Adrenal gland (tissue), 12 donors: ENCODE measurements around the gene CPXM2. TPM values are rescaled to one million over a fixed set of nuclear protein-coding genes. Genes with fewer than 3 reads are reported as not detected.

Experiments used
- DNase-seq, 7 donors: peaks; one replicate each; pipeline ENCODE4 v3.0.0-alpha.2; 2019 to 2020
- H3K27ac ChIP-seq, 5 donors: fragments of 200-600 bp; sonication (generic) in 4 of 5; 1 replicate in 3 of 5; 2 replicates in 2 of 5; pipeline versions ENCODE4 v1.5.1 to v1.8.0; 2016 to 2020; ENCODE audit warnings: mild to moderate bottlenecking in 1 of 5
- H3K27me3 ChIP-seq: fragments of 200-600 bp; 2 replicates; pipeline ENCODE4 v1.8.0; 2021
- H3K36me3 ChIP-seq, 2 donors: fragments of 200-600 bp; replicated peaks in 1 of 2; 1 replicate in 1 of 2; 2 replicates in 1 of 2; pipeline versions ENCODE4 v1.5.1 to v1.8.0; 2018 to 2022
- H3K4me1 ChIP-seq, 2 donors: fragments of 200-600 bp; replicated peaks in 1 of 2; 1 replicate in 1 of 2; 2 replicates in 1 of 2; pipeline versions ENCODE4 v1.5.1 to v1.8.0; 2018 to 2021
- H3K4me3 ChIP-seq, 4 donors: fragments of 200-600 bp; sonication (generic) in 3 of 4; one replicate each; pipeline ENCODE4 v1.5.1; 2016 to 2018
- H3K9me3 ChIP-seq, 3 donors: fragments of 200-600 bp; sonication (generic) in 1 of 3; replicated peaks in 1 of 3; 1 replicate in 2 of 3; 2 replicates in 1 of 3; pipeline versions ENCODE4 v1.5.1 to v1.8.0; 2016 to 2021
- POLR2A ChIP-seq, 2 donors: fragments of 450-650 bp; IDR thresholded peaks; one replicate each; pipeline ENCODE4 v1.6.1; 2017; ENCODE audit warnings: antibody characterized with exemption in 2 of 2, mild to moderate bottlenecking in 2 of 2, moderate library complexity in 1 of 2
- WGBS, 4 donors: extraction: QIAGEN DNeasy Blood & Tissue Kit in 2 of 4; methylation state at CpG; one replicate each; pipeline versions ENCODE4 v1.1.5 to v1.1.7; 2013 to 2017; 5-methylcytosine and 5-hydroxymethylcytosine counted together
- intact Hi-C, 2 donors: fragments of 100-400 bp; cut with DNase I; formaldehyde crosslinking; loops; one replicate each; pipeline versions ENCODE4 v1.14.1 to v1.15.0; 2022 to 2023
- polyA plus RNA-seq, 3 donors: library from polyadenylated mRNA; stranded (reverse); fragments of 200-250 nt in 2 of 3; fragments of 350-450 nt in 1 of 3; fragmentation: Illumina TruSeq in 1 of 3; extraction: RNeasy Lipid Tissue Mini Kit (QIAGEN cat#74804) in 1 of 3; gene quantifications; one replicate each; pipeline ENCODE4 v1.2.3, GENCODE V29; 2013 to 2014
- total RNA-seq, 9 donors: library from RNA; depleted of rRNA in 4 of 9; stranded (reverse); fragments of >200 nt in 4 of 9; fragments of 120-200 nt in 1 of 9; fragmentation: NEBNext Ultra II Directional in 1 of 9; extraction: Animal tissue kit (Norgen Biotek cat#: 25700) in 1 of 9; gene quantifications; one replicate each; pipeline versions ENCODE4 v1.1.0 to v1.2.4, GENCODE V29; 2013 to 2023
- TF ChIP-seq, protein P1 (sequence below), 6 experiments: fragments of 450-650 bp in 4 of 6; fragments of 200-600 bp in 2 of 6; sonication (generic) in 1 of 6; IDR thresholded peaks; 1 replicate in 5 of 6; 2 replicates in 1 of 6; pipeline versions ENCODE4 v1.5.1 to v1.8.0; 2016 to 2021; ENCODE audit warnings: antibody characterized with exemption in 6 of 6, mild to moderate bottlenecking in 2 of 6, moderate library complexity in 1 of 6
- donor health status: healthy with polysubstance abuse.
- donor health status: Bipolar disorder and iron deficiency.
- donor health status: DM: yes; HTN: yes; CAD: no.
- donor health status: DM: no; HTN: no; CAD: no.
- donor health status: DM: no; HTN: no; CAD: no.
- donor health status: DM: yes; HTN: yes; CAD: no.

The CPXM2 gene
- total and polyA plus RNA-seq, 12 donors: 0.17 to 10.8 (median 4.3) TPM

DNA sequence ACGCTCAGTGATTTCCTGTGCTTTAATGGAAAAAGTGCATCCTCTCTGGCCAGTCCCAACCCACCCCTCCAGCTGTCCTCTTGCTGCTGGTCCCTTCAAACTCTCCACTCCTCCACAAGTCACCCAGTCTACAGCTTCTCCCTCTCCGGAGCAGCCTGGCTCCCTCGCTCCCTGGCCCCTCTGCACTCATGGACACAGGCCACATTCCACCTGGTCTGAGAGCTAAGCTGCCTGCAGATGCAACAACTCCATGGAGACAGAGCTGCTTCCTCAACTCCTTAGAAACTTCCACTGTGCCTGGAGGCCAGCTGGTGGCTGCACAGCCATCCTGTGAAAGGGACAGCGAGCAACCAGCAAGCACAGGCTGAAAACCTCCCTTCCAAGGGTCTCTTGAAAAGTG is 137.5 kb downstream of the CPXM2 start:
- DNase-seq: no peak
- Histone ChIP-seq H3K4me1 (no peaks in the 10 kb centered on the region), H3K9me3 (no peaks in the 10 kb centered on the region), H3K27me3 (no peaks in the 10 kb centered on the region), H3K4me3 (no peak overlapping the region), H3K27ac (no peak overlapping the region), H3K36me3 (no peaks in the 10 kb centered on the region)
- TF ChIP-seq, protein P1, sequence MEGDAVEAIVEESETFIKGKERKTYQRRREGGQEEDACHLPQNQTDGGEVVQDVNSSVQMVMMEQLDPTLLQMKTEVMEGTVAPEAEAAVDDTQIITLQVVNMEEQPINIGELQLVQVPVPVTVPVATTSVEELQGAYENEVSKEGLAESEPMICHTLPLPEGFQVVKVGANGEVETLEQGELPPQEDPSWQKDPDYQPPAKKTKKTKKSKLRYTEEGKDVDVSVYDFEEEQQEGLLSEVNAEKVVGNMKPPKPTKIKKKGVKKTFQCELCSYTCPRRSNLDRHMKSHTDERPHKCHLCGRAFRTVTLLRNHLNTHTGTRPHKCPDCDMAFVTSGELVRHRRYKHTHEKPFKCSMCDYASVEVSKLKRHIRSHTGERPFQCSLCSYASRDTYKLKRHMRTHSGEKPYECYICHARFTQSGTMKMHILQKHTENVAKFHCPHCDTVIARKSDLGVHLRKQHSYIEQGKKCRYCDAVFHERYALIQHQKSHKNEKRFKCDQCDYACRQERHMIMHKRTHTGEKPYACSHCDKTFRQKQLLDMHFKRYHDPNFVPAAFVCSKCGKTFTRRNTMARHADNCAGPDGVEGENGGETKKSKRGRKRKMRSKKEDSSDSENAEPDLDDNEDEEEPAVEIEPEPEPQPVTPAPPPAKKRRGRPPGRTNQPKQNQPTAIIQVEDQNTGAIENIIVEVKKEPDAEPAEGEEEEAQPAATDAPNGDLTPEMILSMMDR (IDR thresholded peaks at IDR 0.05): no peak
- no peak for TF ChIP-seq POLR2A (IDR thresholded peaks at IDR 0.05)
- WGBS, 4 donors: 62 to 84% (median 70%) methylated on average over 4 of the region's 4 CpGs
- intact Hi-C loops: no loop called here

DNA sequence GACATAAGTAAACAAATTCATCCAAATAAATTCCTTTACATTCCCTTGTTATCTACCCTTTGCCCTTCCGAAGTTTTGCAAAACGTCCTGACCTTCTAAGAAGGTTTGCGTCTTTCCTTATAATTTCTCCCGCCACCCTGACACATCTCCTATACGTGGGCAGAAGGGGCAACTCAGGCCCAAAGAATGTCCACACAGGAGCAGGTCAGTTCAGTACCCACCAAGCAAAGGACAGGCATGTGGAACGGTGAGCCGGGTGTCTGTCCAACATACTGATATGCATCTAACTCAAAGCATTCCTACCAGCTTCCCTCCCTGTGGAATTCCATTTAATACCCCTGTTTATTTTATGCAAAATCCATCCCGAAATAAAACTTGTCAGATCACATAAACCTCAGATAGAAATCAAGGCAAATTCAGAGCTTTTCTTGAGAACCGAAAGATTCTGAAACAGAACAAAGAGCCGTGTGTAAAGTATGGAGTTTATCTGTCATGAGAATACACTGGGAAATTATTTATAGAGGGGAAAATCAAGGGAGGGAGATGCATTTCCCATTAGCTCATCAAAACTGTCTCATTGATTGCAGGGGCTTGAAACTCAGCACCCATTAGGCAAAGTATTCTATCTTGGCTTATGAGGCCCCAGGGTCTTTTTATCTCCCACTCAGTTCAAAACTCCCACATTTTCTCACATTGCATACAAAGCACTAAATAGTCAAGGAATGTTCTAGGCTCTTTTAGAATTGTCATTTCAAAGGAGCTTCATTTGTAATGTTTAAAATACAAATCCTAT is 140.1 kb downstream of the CPXM2 start:
- H3K27ac ChIP-seq: no peak overlapping the region
- no peaks in the 10 kb centered on the region for H3K4me1 ChIP-seq
- no peaks in the 10 kb centered on the region for H3K27me3 ChIP-seq
- H3K36me3 ChIP-seq: no peaks in the 10 kb centered on the region
- intact Hi-C loops: no loop called here
- no peak for TF ChIP-seq POLR2A (IDR thresholded peaks at IDR 0.05)
- TF ChIP-seq, protein P1 (IDR thresholded peaks at IDR 0.05): no peak
- no peak overlapping the region for H3K4me3 ChIP-seq
- no peaks in the 10 kb centered on the region for H3K9me3 ChIP-seq
- no peak for DNase-seq
- WGBS, 4 donors: 72 to 78% (median 76%) methylated on average over 10 of the region's 10 CpGs

DNA sequence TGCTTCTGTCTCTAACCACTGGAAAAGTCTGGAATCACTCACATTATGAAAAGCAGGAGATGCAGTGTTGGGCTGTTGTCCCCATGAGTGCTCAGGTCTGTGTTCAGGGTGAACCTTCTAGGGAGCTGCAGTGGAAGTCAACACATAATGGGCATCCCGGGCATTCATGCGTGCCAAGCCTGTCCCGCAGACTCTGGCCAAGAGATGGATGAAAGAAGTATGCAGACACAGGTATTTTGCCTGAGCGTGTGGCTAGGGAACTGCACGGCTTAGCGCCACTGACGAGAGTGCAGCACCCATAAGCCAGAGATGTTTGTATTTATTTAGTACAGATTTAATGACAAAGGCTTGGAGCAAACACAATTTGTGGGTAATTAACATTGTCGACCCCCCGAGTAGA is 140.7 kb downstream of the CPXM2 start:
- no peaks in the 10 kb centered on the region for H3K27me3 ChIP-seq
- no peak overlapping the region for H3K4me3 ChIP-seq
- 76 to 90% (median 85%) methylated on average over 9 of the region's 9 CpGs for WGBS, 4 donors
- H3K4me1 ChIP-seq: no peaks in the 10 kb centered on the region
- intact Hi-C loops: no loop called here
- DNase-seq: no peak
- no peak overlapping the region for H3K27ac ChIP-seq
- no peak for TF ChIP-seq POLR2A (IDR thresholded peaks at IDR 0.05)
- TF ChIP-seq, protein P1 (IDR thresholded peaks at IDR 0.05): no peak
- H3K36me3 ChIP-seq: no peaks in the 10 kb centered on the region
- H3K9me3 ChIP-seq: no peaks in the 10 kb centered on the region

DNA sequence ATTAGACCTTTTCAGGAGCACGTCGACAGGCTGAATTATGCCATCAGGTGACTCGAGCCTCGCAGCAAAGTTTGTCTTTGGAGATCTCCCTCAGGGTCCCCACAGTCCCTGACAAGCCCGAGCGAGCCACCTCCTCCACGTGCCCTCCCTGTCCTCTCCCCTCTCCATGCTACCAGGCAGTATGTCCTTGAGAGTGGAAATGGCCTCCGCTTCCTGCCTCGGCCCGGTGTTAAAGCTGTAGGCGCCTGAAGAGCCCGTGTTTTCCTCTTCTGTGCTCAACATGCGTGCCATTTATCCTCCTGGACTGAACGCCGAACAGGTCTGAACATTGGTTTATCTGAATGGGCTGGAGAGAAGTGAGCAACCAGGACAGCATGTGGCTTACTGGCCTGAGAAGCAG is 142.9 kb downstream of the CPXM2 start:
- WGBS, 4 donors: 57 to 66% (median 58%) methylated on average over 12 to 15 of the region's 15 CpGs
- Histone ChIP-seq H3K27me3 (no peaks in the 10 kb centered on the region), H3K4me1 (no peaks in the 10 kb centered on the region), H3K36me3 (no peaks in the 10 kb centered on the region), H3K4me3 (no peak overlapping the region), H3K27ac (no peak overlapping the region), H3K9me3 (no peaks in the 10 kb centered on the region)
- DNase-seq: no peak
- TF ChIP-seq, protein P1 (IDR thresholded peaks at IDR 0.05): no peak
- no peak for TF ChIP-seq POLR2A (IDR thresholded peaks at IDR 0.05)
- intact Hi-C loops: no loop called here
